NK-92 (cell line): ENCODE measurements around the gene ATP4A.
"Not testable (repeated sequence)": the region's sequence is repeated elsewhere in the genome, so short reads cannot be mapped to it uniquely, and the experiment has no call there.

ENCODE experiments used
- DNase-seq: peaks from one replicate; lab custom pipeline; 2025; ENCODE audit not compliant: unreplicated experiment; lab: John Stamatoyannopoulos, UW

The ATP4A gene

DNA sequence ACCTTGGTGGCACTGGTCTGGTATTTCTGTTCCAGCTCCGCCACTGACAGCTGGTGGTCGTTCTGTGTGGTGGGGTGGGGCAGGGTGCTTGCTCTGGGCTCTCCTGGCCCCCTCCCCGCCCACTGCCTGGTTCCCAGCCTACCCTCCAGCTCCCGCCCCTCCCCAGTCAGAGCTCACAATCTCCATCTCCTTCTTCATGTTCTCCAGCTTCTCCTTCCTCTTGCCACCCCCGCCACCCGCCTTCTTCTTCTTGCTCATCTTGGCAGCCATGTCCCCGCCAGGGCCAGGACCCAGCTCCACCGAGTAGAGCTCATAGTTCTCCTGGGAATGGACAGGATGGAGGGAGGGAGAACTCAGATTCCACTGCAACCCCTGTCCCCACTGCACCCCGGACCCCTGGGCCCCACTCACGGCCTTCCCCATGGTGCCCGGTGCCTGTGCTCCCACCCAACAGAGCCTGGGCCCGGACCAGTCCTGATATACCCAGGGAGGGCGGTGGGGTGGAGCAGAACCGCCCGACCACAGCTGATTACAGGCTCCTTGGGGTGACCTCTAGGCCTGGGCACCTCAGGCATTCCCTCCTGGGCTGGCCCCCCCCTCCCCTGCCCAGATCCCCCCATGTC, at the start of gene ATP4A:
TSS of gene ATP4A (minus strand) at position 452 of the 623 bp plus-strand sequence. CDS start at position 423, 29 bp downstream.
- no peak for DNase-seq

- peak; percentile 63 for DNase-seq
Measured at GRCh38 chr19:35612559-35613321, 49.3 kb upstream of the ATP4A start, which contains the start of gene HAUS5. HAUS5 (plus strand) TSS chr19:35612735; CDS start chr19:35612795, 60 bp downstream.

DNA sequence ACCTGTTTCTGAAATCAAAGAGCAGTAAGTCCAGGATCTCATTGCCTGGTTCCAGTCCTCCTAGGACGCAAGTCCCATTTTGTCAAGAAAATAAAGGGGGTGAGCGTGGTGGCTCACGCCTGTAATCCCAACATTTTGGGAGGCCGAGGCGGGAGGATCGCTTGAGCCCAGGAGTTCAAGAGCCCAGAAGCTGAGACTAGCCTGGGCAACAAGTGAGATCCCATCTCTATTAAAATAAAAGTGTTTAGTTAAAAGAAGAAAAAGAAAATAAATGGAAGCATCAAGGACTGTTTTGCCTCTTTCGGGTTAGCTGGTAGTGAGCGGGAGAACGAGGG, 48.7 kb upstream of the ATP4A start:
- DNase-seq = no peak

DNA sequence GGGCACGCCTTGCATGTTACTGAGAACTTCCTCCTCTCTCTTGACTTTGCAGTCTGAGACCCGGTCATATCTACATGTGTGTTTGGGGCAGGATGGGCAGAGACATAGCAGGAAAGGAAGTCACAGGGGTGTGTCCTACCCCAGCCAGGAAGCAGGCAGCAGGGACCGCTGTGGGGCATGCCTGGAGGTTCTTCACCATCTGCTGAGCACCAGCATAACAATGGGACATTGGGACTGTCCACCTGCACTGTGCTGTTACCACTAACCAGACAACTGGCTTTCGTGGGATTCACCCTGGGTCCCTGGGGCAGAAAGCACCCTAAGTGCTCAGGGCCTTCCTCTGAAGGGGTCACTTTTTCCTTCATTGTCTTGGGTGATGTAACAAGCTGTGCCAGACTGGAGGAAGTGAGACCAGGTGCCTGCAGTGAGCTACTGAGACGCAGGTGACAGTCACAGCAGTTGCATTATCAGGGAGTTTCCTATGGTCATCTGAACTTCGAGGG, 46.4 kb upstream of the ATP4A start:
- DNase-seq = no peak

DNA sequence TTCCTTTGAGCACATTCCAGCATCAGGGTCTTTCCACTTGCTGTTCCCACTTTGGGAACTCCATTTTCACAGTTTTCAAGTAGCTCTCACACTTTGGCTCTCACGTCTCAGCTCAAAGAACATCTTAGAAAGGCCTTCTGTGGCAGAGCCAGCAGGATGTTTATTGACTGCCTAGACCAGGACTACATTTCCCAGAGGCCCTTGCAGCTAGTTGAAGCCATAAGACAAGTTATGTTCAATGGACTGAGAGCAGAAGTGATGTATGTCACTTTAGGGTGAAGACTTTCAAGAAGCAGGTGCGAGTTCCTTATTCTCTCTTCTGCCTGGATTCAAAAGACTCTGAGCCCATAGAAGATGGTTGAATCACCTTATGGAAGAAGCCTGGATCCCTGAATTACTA, 44.8 kb upstream of the ATP4A start:
- no peak for DNase-seq

DNA sequence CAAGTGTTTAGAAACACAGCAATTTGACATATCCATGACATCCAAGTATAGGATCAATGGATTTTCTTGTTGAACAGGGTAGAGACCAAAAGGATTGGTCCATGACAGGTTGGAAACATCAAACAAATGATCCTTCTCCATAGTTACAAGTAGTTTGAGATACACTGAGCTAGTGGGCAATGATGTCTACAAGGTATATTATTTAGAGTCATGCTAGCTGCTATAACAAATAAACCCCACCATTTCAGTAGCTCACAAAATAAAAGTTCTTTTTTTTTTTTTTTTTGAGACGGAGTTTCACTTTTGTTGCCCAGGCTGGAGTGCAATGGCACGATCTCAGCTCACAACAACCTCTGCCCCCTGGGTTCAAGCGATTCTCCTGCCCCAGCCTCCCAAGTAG, 44.2 kb upstream of the ATP4A start:
- DNase-seq = no peak

- not testable (repeated sequence) for DNase-seq
Measured at GRCh38 chr19:35607170-35607569, 43.7 kb upstream of the ATP4A start.

GRCh38 chr19:35604436-35604835, 41.0 kb upstream of the ATP4A start:
- not testable (repeated sequence) for DNase-seq

- DNase-seq = no peak
Measured at GRCh38 chr19:35601971-35602370, 38.5 kb upstream of the ATP4A start.

GRCh38 chr19:35596366-35596999, 33.0 kb upstream of the ATP4A start:
- DNase-seq = no peak

- DNase-seq = no peak
Measured at GRCh38 chr19:35595928-35596327, 32.5 kb upstream of the ATP4A start.

- DNase-seq = not testable (repeated sequence)
Measured at GRCh38 chr19:35595026-35595425, 31.6 kb upstream of the ATP4A start.

- no peak for DNase-seq
Measured at GRCh38 chr19:35592226-35592625, 28.8 kb upstream of the ATP4A start.

DNA sequence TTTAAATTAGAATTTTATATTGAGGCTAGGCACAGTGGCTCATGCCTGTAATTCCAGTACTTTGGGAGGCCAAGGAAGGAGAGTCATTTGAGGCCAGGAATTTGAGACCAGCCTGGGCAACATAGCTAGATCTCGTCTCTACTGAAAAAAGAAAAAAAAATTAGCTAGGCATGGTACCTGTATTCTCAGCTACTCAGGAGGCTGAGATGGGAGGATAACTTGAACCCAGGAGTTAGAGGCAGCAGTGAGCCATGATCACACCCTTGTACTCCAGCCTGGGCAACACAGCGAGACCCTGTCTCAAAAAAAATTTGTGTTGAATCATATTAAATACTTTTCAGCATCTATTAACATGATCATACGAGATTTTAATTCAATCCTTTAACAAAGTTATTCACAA, 27.4 kb upstream of the ATP4A start:
- no peak for DNase-seq

- no peak for DNase-seq
Measured at GRCh38 chr19:35587321-35587720, 23.9 kb upstream of the ATP4A start.

GRCh38 chr19:35585848-35586247, 22.4 kb upstream of the ATP4A start, which contains the start of gene PMIS2:
PMIS2 (plus strand) TSS chr19:35586173; CDS start chr19:35586260, 87 bp downstream.
- no peak for DNase-seq

DNA sequence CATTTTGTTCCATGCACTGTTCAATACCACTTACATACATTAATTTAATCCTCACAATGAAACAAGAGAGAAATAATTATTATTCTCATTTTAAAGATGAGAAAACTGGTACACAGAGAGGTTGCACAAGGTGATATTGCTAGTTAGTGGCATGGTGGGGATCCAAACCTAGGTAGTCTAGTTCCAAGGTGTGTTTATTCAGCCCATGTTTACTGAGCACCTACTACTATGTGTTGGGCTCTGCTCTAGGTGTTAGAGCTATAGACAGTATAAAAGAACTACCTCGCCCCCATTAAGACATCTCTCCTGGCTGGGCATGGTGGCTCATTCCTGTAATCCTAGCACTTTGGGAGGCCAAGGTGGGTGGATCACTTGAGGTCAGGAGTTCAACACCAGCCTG, 19.3 kb upstream of the ATP4A start:
- no peak for DNase-seq

GRCh38 chr19:35578707-35579106, 15.2 kb upstream of the ATP4A start:
- DNase-seq = no peak

- DNase-seq = no peak
Measured at GRCh38 chr19:35577918-35578317, 14.5 kb upstream of the ATP4A start.

GRCh38 chr19:35571406-35571965, 8.0 kb upstream of the ATP4A start:
- DNase-seq = no peak

DNA sequence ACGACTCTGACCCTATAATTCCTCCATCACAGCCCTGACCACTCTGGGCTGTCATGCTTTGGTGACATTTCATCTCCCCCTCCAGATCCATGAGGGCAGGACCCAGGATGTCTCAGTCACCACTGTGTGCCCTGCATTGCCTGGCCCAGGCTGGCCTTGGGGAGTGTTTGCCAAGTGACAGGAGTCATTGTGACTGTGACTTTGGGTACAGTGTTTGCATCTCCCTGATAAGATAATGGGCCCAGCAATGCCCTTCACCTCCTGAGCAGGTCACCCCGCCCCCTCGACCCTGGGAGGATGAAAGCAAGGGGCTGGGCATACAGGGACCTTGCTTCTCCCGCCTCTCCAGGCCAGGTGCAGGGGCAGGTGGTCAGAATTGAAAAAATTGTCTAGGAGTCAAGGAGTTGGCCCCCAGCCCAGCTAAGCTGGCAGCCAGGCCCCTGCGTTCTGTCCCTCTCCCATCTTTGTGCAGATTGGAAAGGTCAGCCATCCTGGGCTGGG, 5.9 kb upstream of the ATP4A start:
- no peak for DNase-seq
